ENCODE measurements around the gene ANO9.
"Not testable (repeated sequence)": the region's sequence is repeated elsewhere in the genome, so short reads cannot be mapped to it uniquely, and the experiment has no call there.

The ANO9 gene

GRCh38 chr11:437228-437870, 4.5 kb downstream of the ANO9 start:
- Mint-ChIP-seq H3K9me3 (peaks cover 6% of the 10 kb centered on the region), H3K4me3 (no peak overlapping the region), H3K27me3 (ENCODE audit: low read depth) (peaks cover 7% of the 10 kb centered on the region), H3K4me1 (no peaks in the 10 kb centered on the region), H3K36me3 (ENCODE audit: low read depth) (no peaks in the 10 kb centered on the region), H3K27ac (no peak overlapping the region)
- no peak for TF ChIP-seq CTCF (IDR thresholded peaks at IDR 0.05; ENCODE audit: unreplicated experiment in 3 of 3)

GRCh38 chr11:434999-435740, 6.6 kb downstream of the ANO9 start:
- H3K9me3 Mint-ChIP-seq; H3K4me1 Mint-ChIP-seq; H3K27me3 Mint-ChIP-seq (ENCODE audit: low read depth); H3K4me3 Mint-ChIP-seq; H3K27ac Mint-ChIP-seq; H3K36me3 Mint-ChIP-seq (ENCODE audit: low read depth): not testable (repeated sequence)

- Mint-ChIP-seq H3K9me3 (peaks cover 6% of the 10 kb centered on the region), H3K27me3 (ENCODE audit: low read depth) (peaks cover under 1% of the 10 kb centered on the region), H3K36me3 (ENCODE audit: low read depth) (no peaks in the 10 kb centered on the region), H3K4me3 (no peak overlapping the region), H3K4me1 (no peaks in the 10 kb centered on the region), H3K27ac (no peak overlapping the region)
- no peak for TF ChIP-seq CTCF (IDR thresholded peaks at IDR 0.05; ENCODE audit: unreplicated experiment in 3 of 3)
Observed at GRCh38 chr11:434496-434895, 7.3 kb downstream of the ANO9 start.

- peaks cover 6% of the 10 kb centered on the region for H3K9me3 Mint-ChIP-seq
- H3K27me3 Mint-ChIP-seq (ENCODE audit: low read depth) = no peaks in the 10 kb centered on the region
- H3K4me3 Mint-ChIP-seq = no peak overlapping the region
- no peak for TF ChIP-seq CTCF (IDR thresholded peaks at IDR 0.05; ENCODE audit: unreplicated experiment in 3 of 3)
- no peaks in the 10 kb centered on the region for H3K4me1 Mint-ChIP-seq
- H3K27ac Mint-ChIP-seq = no peak overlapping the region
- no peaks in the 10 kb centered on the region for H3K36me3 Mint-ChIP-seq (ENCODE audit: low read depth)
Observed at GRCh38 chr11:433641-434040, 8.2 kb downstream of the ANO9 start.

- no peak for TF ChIP-seq CTCF (IDR thresholded peaks at IDR 0.05; ENCODE audit: unreplicated experiment in 3 of 3)
- H3K4me3 Mint-ChIP-seq = no peak overlapping the region
- no peak overlapping the region for H3K27ac Mint-ChIP-seq
- H3K9me3 Mint-ChIP-seq = peaks cover 6% of the 10 kb centered on the region
- no peaks in the 10 kb centered on the region for H3K27me3 Mint-ChIP-seq (ENCODE audit: low read depth)
- no peaks in the 10 kb centered on the region for H3K36me3 Mint-ChIP-seq (ENCODE audit: low read depth)
- no peaks in the 10 kb centered on the region for H3K4me1 Mint-ChIP-seq
Observed at GRCh38 chr11:433111-433510, 8.7 kb downstream of the ANO9 start.

GRCh38 chr11:432501-433100, 9.2 kb downstream of the ANO9 start:
- Mint-ChIP-seq H3K4me1 (no peaks in the 10 kb centered on the region), H3K27me3 (ENCODE audit: low read depth) (no peaks in the 10 kb centered on the region), H3K9me3 (peaks cover 6% of the 10 kb centered on the region), H3K27ac (no peak overlapping the region), H3K36me3 (ENCODE audit: low read depth) (no peaks in the 10 kb centered on the region), H3K4me3 (no peak overlapping the region)
- TF ChIP-seq CTCF (IDR thresholded peaks at IDR 0.05; ENCODE audit: unreplicated experiment in 3 of 3) = no peak
